ENCODE data around the gene SDC3.
"Not testable (repeated sequence)": the region's sequence is repeated elsewhere in the genome, so short reads cannot be mapped to it uniquely, and the experiment has no call there.

The SDC3 gene

GRCh38 chr1:30872033-30872947 lies 36.3 kb downstream of the SDC3 start:
- TF ChIP-seq, protein P1, sequence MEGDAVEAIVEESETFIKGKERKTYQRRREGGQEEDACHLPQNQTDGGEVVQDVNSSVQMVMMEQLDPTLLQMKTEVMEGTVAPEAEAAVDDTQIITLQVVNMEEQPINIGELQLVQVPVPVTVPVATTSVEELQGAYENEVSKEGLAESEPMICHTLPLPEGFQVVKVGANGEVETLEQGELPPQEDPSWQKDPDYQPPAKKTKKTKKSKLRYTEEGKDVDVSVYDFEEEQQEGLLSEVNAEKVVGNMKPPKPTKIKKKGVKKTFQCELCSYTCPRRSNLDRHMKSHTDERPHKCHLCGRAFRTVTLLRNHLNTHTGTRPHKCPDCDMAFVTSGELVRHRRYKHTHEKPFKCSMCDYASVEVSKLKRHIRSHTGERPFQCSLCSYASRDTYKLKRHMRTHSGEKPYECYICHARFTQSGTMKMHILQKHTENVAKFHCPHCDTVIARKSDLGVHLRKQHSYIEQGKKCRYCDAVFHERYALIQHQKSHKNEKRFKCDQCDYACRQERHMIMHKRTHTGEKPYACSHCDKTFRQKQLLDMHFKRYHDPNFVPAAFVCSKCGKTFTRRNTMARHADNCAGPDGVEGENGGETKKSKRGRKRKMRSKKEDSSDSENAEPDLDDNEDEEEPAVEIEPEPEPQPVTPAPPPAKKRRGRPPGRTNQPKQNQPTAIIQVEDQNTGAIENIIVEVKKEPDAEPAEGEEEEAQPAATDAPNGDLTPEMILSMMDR (conservative IDR thresholded peaks at IDR 0.05; ENCODE audit: low read length), result no peak
- H3K4me3 ChIP-seq (ENCODE audit: low read length), result no peak overlapping the region
- no peak for DNase-seq (ENCODE audit: low read depth)

DNA sequence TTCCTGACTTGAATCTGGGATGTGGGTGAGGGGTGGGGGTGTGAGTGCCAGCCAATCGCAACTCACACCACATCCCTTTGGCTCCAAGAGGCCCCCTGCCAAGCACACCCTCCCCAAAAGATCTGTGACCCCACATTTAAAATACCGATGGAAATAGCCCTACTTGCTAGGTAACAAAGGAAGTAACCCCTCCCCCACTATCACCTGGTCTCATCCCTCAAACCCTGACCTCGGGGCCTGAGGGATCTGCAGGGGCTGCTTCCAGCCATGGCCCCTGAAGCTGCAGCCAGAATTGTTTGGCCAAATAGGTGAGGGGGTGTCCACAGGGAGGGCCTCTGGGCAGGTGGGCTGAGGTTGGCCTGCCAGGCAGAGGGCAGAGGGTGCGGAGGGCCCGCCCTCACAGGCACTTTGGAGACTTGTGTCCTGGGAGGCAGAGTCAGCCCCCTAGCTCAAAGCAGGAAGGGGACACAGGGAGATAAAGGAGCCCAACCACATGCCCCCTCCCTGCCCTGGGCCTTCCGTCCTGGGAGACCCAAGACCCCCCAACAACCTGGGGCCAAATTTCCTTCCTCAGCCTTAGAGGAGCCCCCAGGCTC lies 37.2 kb downstream of the SDC3 start:
- no peak for DNase-seq (ENCODE audit: low read depth)
- H3K4me3 ChIP-seq (ENCODE audit: low read length), result no peak overlapping the region
- TF ChIP-seq, protein P1 (conservative IDR thresholded peaks at IDR 0.05; ENCODE audit: low read length), result no peak

DNA sequence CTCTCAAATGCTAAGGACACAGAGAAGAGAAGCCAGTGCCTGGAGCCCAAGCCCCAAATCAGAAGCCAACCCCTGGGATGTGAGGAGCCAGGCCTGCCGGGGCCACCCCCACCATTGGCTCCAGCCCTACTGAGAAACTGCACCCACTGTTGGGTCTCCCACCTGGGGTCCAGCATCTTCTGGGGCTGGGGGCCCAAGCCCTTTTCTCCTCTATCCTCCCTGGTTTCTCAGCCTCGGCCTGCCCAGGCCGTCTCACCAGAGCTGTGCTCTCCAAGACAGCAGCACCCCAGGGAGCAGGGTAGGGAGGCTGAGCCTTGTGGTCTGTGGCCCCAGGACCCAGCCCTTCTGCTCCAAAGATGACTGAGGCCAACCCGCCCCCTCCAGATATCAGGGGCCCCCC lies 37.9 kb downstream of the SDC3 start:
- TF ChIP-seq, protein P1 (conservative IDR thresholded peaks at IDR 0.05; ENCODE audit: low read length), result no peak
- H3K4me3 ChIP-seq (ENCODE audit: low read length), result no peak overlapping the region
- no peak for DNase-seq (ENCODE audit: low read depth)

DNA sequence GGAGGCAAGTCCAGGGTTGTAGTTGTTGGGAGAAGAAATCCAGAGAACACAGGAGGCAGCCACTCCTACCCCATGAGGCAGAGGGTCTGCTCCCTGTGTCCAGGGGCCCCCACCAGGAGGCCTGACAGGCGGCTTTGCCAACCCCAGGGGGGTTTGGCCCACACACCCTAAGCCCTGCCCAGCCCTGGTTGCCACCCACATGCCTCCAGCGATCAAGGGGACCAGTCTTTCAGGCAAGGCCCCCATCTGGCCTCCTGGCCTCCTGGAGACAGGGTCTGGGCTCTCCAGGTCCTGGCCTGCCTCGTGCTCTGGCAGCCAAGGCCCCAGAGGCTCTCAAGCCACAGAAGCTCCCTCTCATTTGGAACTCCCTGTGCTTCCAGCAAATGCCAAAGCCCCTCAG lies 38.5 kb downstream of the SDC3 start:
- DNase-seq (ENCODE audit: low read depth), result no peak
- no peak overlapping the region for H3K4me3 ChIP-seq (ENCODE audit: low read length)
- TF ChIP-seq, protein P1 (conservative IDR thresholded peaks at IDR 0.05; ENCODE audit: low read length), result no peak

DNA sequence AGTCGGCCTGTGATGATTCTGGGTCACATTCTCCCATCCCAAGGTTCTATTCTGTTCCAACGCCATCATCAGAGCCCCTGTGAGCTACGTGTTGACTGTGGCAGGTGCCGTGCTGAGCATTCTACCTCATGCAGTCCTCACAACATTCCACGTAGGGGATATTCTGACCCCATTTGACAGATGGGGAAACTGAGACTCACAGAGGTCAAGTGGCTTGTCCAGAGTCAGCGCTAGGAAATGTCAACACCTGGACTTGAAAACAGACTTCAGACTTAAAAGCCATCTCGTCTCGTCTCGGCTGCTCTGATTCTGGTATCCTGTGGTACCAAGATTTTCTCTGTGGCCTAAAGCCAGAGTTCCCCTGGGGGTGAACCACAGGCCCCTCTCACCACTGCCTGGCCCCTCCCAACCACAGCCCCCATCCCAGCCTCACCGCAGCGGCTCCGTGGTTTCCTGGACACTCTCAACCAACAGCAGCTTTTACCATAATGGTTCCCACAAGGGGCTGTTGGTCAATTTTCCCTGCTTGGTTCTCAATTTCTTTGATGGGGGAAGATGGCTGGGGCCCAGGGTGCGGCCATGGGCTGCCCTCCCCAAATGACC lies 39.6 kb downstream of the SDC3 start:
- no peak for DNase-seq (ENCODE audit: low read depth)
- TF ChIP-seq, protein P1 (conservative IDR thresholded peaks at IDR 0.05; ENCODE audit: low read length), result no peak
- no peak overlapping the region for H3K4me3 ChIP-seq (ENCODE audit: low read length)

GRCh38 chr1:30868057-30868456 lies 40.5 kb downstream of the SDC3 start:
- not testable (repeated sequence) for DNase-seq (ENCODE audit: low read depth); H3K4me3 ChIP-seq (ENCODE audit: low read length)

DNA sequence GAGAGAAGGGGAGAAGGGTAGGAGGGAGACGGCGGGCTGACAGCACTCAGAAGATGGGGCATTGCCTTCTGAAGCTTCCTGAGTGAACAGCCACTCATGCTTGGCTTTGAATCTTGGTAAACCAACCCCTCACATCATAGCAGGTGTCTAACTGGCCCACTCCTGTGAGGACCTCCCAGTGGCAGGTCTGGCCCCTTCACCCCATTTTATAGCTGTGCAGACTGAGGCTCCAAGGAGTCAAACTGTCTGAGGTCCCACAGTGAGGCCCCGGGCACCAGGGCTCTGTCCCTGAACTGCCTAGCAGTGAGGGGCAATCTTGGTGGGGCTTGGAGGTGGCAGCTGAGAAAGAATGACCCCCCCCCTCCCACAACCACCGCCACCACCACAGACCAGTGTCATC lies 41.0 kb downstream of the SDC3 start:
- TF ChIP-seq, protein P1 (conservative IDR thresholded peaks at IDR 0.05; ENCODE audit: low read length), result no peak
- no peak overlapping the region for H3K4me3 ChIP-seq (ENCODE audit: low read length)

More for the DNA sequence above, 41.0 kb downstream of the SDC3 start:
- no peak for DNase-seq (ENCODE audit: low read depth)
